ENCODE data around the gene EFHC2. TPM values are rescaled to one million over a fixed set of nuclear protein-coding genes. Genes with fewer than 3 reads are reported as not detected.

Gene EFHC2, protein sequence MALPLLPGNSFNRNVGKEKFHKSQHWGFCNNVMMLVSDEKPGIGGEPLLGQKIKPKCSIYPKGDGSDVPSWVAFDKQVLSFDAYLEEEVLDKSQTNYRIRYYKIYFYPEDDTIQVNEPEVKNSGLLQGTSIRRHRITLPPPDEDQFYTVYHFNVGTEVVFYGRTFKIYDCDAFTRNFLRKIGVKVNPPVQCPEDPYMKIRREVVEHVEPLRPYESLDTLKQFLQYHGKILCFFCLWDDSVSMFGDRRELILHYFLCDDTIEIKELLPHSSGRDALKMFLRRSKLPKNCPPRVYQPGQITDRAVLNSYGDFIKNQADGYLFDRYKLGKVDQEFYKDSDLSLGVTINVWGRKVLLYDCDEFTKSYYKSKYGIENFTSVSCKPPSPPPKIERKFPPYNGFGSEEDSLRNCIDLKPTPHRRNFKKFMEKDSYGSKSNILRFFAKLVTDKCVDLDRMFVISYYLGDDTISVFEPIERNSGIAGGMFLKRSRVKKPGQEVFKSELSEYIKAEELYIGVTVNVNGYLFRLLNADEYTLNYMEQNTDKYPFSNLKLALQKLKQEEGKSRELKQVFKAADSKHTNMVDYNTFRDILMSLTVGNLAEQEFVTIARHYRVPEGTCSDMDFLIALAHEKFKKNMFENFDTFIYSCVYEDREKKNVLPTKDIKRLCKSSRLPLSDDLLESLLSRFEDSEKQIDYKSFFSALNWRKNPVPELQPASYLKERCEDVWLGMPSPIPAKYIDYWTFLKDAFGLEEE
- total RNA-seq = under 1 TPM; 0.08 to 0.56 TPM
- polyA plus RNA-seq = not detected

DNA sequence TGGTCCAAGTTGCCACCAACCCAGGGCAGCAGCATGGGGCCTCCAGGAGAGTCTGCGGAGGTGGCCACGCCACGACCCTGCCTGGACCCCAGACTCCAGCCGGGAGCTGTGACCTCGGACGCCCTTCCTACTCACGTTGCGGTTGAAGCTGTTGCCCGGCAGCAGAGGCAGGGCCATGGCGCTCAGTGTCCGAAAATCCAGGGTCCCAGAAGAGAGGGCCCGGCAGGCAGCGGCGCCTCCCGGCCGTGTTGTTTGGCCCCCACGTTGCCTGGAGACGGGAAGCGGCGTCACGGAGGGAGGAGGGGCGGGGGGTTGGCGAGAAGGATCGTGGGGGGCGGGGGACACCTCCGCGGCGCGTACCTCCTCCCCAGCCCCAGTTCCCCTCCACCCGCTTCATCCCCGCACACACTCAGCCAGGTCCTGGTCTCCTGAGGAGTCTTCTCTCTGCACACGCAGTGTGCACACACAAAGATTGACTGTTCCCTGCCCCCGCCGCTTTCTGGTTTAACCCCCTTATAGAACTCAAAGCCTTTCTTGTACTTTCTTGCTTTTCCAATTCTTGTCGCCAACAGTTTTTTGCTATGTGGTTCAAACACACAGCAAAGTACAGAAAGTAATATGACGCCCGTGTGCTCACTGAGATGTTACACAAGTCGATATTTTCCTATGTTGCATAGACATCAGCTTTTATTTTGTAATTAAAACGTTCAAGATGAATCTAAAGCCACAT is at the start of gene EFHC2:
EFHC2 (minus strand) TSS at position 261 of the 730 bp plus-strand sequence; CDS start at position 177, 84 bp downstream.
- H3K4me1 ChIP-seq (ENCODE audit: control insufficient read depth in 4 of 4, insufficient read depth in 4 of 4, low read length in 3 of 4) = no peaks in the 10 kb centered on the region
- no peak within 1 kb of the TSS for H3K27ac ChIP-seq (ENCODE audit: low read depth in 1 of 2, low read length in 2 of 2)
- H3K4me3 ChIP-seq (ENCODE audit: low read depth in 1 of 3, low read length in 3 of 3) = peak within 1 kb of the TSS in 1 of 3 donors; percentile 41
- WGBS = 6% methylated on average over 39 of the region's 39 CpGs
- no peaks in the 10 kb centered on the region for H3K27me3 ChIP-seq (ENCODE audit: control insufficient read depth in 4 of 4, insufficient read depth in 4 of 4, low read length in 3 of 4)
- peak; percentile 34 for DNase-seq (ENCODE audit: low spot score)
- no peaks in the 10 kb centered on the region for H3K36me3 ChIP-seq (ENCODE audit: control insufficient read depth in 4 of 4, insufficient read depth in 3 of 4, low read depth in 1 of 4, low read length in 3 of 4)
- H3K9ac ChIP-seq (ENCODE audit: low read depth in 1 of 2, low read length in 2 of 2) = no peak within 1 kb of the TSS
- H3K9me3 ChIP-seq (ENCODE audit: control insufficient read depth in 4 of 4, low read length in 3 of 4) = no peaks in the 10 kb centered on the region
- no peak for TF ChIP-seq SP1 (IDR thresholded peaks at IDR 0.05)
- TF ChIP-seq, protein P1, sequence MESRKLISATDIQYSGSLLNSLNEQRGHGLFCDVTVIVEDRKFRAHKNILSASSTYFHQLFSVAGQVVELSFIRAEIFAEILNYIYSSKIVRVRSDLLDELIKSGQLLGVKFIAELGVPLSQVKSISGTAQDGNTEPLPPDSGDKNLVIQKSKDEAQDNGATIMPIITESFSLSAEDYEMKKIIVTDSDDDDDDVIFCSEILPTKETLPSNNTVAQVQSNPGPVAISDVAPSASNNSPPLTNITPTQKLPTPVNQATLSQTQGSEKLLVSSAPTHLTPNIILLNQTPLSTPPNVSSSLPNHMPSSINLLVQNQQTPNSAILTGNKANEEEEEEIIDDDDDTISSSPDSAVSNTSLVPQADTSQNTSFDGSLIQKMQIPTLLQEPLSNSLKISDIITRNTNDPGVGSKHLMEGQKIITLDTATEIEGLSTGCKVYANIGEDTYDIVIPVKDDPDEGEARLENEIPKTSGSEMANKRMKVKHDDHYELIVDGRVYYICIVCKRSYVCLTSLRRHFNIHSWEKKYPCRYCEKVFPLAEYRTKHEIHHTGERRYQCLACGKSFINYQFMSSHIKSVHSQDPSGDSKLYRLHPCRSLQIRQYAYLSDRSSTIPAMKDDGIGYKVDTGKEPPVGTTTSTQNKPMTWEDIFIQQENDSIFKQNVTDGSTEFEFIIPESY (IDR thresholded peaks at IDR 0.05) = no peak
- no peak for TF ChIP-seq RAD21 (IDR thresholded peaks at IDR 0.05)
- TF ChIP-seq TAF1 (conservative IDR thresholded peaks at IDR 0.05) = no peak
- TF ChIP-seq, protein P2, sequence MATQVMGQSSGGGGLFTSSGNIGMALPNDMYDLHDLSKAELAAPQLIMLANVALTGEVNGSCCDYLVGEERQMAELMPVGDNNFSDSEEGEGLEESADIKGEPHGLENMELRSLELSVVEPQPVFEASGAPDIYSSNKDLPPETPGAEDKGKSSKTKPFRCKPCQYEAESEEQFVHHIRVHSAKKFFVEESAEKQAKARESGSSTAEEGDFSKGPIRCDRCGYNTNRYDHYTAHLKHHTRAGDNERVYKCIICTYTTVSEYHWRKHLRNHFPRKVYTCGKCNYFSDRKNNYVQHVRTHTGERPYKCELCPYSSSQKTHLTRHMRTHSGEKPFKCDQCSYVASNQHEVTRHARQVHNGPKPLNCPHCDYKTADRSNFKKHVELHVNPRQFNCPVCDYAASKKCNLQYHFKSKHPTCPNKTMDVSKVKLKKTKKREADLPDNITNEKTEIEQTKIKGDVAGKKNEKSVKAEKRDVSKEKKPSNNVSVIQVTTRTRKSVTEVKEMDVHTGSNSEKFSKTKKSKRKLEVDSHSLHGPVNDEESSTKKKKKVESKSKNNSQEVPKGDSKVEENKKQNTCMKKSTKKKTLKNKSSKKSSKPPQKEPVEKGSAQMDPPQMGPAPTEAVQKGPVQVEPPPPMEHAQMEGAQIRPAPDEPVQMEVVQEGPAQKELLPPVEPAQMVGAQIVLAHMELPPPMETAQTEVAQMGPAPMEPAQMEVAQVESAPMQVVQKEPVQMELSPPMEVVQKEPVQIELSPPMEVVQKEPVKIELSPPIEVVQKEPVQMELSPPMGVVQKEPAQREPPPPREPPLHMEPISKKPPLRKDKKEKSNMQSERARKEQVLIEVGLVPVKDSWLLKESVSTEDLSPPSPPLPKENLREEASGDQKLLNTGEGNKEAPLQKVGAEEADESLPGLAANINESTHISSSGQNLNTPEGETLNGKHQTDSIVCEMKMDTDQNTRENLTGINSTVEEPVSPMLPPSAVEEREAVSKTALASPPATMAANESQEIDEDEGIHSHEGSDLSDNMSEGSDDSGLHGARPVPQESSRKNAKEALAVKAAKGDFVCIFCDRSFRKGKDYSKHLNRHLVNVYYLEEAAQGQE (IDR thresholded peaks at IDR 0.05) = no peak
- TF ChIP-seq HNF4G (IDR thresholded peaks at IDR 0.05) = no peak
- no peak for TF ChIP-seq NR2F2 (IDR thresholded peaks at IDR 0.05)
- TF ChIP-seq HNF4A (conservative IDR thresholded peaks at IDR 0.05) = no peak
- TF ChIP-seq, protein P3, sequence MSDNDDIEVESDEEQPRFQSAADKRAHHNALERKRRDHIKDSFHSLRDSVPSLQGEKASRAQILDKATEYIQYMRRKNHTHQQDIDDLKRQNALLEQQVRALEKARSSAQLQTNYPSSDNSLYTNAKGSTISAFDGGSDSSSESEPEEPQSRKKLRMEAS (IDR thresholded peaks at IDR 0.05) = no peak
- TF ChIP-seq RXRA (IDR thresholded peaks at IDR 0.05) = no peak
- TF ChIP-seq, protein P4, sequence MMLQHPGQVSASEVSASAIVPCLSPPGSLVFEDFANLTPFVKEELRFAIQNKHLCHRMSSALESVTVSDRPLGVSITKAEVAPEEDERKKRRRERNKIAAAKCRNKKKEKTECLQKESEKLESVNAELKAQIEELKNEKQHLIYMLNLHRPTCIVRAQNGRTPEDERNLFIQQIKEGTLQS (IDR thresholded peaks at IDR 0.05) = no peak
- no peak for TF ChIP-seq YY1 (IDR thresholded peaks at IDR 0.05)
- no peak for TF ChIP-seq EGR1 (IDR thresholded peaks at IDR 0.05; ENCODE audit: low read depth in 2 of 2)
- TF ChIP-seq, protein P5, sequence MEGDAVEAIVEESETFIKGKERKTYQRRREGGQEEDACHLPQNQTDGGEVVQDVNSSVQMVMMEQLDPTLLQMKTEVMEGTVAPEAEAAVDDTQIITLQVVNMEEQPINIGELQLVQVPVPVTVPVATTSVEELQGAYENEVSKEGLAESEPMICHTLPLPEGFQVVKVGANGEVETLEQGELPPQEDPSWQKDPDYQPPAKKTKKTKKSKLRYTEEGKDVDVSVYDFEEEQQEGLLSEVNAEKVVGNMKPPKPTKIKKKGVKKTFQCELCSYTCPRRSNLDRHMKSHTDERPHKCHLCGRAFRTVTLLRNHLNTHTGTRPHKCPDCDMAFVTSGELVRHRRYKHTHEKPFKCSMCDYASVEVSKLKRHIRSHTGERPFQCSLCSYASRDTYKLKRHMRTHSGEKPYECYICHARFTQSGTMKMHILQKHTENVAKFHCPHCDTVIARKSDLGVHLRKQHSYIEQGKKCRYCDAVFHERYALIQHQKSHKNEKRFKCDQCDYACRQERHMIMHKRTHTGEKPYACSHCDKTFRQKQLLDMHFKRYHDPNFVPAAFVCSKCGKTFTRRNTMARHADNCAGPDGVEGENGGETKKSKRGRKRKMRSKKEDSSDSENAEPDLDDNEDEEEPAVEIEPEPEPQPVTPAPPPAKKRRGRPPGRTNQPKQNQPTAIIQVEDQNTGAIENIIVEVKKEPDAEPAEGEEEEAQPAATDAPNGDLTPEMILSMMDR (IDR thresholded peaks at IDR 0.05; ENCODE audit: low read depth, low read length, missing input control) = no peak
- TF ChIP-seq FOXA1 (IDR thresholded peaks at IDR 0.05) = no peak
- TF ChIP-seq FOXA2 (IDR thresholded peaks at IDR 0.05) = no peak
- no peak for TF ChIP-seq GABPA (IDR thresholded peaks at IDR 0.05 in 1 of 2, conservative IDR thresholded peaks at IDR 0.05 in 1 of 2)

Measured in liver (tissue), 9 donors.